ENCODE data around the gene FCRLB.

Gene FCRLB

DNA sequence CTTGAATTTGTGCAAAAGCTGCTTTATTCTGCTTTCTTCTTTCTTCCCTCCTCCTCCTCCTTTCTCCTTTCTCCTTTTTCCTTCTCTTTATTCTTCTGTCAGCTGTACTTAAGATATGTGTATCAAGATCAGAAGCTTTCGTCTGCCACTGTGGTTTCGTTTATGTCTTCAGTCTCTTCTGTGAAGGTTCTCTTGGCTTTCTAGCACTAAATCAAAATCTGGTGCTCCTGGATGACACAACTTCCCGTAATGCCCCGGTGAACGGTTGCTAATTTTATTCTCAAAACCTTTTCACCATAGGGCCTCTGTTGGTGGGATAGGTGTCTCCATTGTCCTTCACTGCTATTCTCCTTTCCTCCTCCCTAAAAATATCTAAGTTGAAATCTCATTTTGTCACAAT is 49.8 kb downstream of the FCRLB start:
- H3K4me3 ChIP-seq (ENCODE audit: extremely low read depth, insufficient read depth, low read length, poor library complexity, severe bottlenecking), result no peak overlapping the region
- H3K27ac ChIP-seq (ENCODE audit: low read depth, low read length, severe bottlenecking), result no peak overlapping the region
- peaks cover 7% of the 10 kb centered on the region for H3K4me1 ChIP-seq (ENCODE audit: control insufficient read depth, insufficient read depth, low read length, poor library complexity, severe bottlenecking)
- H3K36me3 ChIP-seq (ENCODE audit: control insufficient read depth, insufficient read depth, low read length), result no peaks in the 10 kb centered on the region
- WGBS, 2 experiments (ENCODE audit: insufficient coverage in 2 of 2), result 87 to 95% methylated on average over 2 to 3 of the region's 5 CpGs
- no peaks in the 10 kb centered on the region for H3K9me3 ChIP-seq (ENCODE audit: control insufficient read depth, low read length)

DNA sequence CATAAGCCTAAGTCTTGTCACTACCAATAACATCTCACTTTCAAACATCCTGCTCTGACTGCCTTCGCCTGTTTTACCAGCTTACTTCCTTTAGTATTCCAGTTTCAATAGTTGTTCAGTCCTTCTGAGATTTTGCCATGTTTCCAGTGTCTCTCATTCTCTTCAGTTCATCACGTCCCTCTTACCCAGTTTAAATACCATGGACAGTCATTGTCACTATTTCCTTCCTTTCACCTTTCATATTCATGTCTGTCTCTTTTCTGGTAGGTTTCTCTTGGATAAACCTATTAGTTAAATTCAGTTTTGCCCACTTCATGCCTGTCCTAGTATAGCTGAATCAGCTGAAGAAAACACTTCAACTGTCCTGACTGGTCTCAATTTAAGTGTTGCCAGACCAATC is 50.6 kb downstream of the FCRLB start:
- peaks cover 6% of the 10 kb centered on the region for H3K4me1 ChIP-seq (ENCODE audit: control insufficient read depth, insufficient read depth, low read length, poor library complexity, severe bottlenecking)
- no peak overlapping the region for H3K4me3 ChIP-seq (ENCODE audit: extremely low read depth, insufficient read depth, low read length, poor library complexity, severe bottlenecking)
- no peaks in the 10 kb centered on the region for H3K9me3 ChIP-seq (ENCODE audit: control insufficient read depth, low read length)
- H3K27ac ChIP-seq (ENCODE audit: low read depth, low read length, severe bottlenecking), result no peak overlapping the region
- WGBS, 2 experiments (ENCODE audit: insufficient coverage in 2 of 2), result 85 to 92% methylated on average over 2 of the region's 2 CpGs
- H3K36me3 ChIP-seq (ENCODE audit: control insufficient read depth, insufficient read depth, low read length), result no peaks in the 10 kb centered on the region

DNA sequence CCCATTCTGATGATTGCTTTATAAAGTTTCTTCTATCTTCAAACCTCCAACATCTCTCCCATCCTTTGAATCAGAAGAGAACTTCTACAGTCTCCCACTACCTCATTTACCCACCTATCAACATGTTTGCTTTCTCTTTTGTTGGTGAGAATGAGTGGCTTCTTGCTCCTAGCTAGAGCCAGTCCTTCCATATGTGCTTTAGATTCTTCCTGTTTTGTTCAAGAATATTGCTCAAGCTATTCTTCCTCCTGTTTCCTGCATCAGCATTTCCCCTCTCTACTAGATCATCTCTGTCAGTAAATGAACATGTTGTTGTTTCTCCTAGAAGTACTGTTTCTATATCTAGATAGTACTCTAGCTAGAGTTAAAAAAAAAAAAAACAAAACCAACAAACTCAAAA is 51.1 kb downstream of the FCRLB start:
- no peak overlapping the region for H3K4me3 ChIP-seq (ENCODE audit: extremely low read depth, insufficient read depth, low read length, poor library complexity, severe bottlenecking)
- no peak overlapping the region for H3K27ac ChIP-seq (ENCODE audit: low read depth, low read length, severe bottlenecking)
- peaks cover 2% of the 10 kb centered on the region for H3K4me1 ChIP-seq (ENCODE audit: control insufficient read depth, insufficient read depth, low read length, poor library complexity, severe bottlenecking)
- H3K36me3 ChIP-seq (ENCODE audit: control insufficient read depth, insufficient read depth, low read length), result no peaks in the 10 kb centered on the region
- no peaks in the 10 kb centered on the region for H3K9me3 ChIP-seq (ENCODE audit: control insufficient read depth, low read length)

DNA sequence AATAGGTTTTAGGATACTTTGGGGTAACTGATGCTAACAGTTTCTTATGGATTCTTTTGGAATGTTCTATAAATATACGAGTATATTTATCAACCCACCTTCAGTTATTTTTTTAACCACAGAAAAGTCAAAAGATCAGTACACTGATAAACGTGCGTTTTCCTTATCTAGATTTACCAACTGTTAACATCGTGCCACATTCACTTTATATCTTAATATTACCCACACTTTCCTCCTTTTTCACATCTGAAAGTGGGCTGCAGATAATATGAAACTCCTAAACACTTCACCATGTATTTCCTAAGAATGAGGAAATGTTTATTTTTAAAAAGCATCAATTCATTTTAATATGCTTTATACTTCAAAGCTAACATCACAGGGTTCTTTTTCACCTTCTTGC is 52.4 kb downstream of the FCRLB start:
- 93 to 100% methylated on average over 4 of the region's 4 CpGs for WGBS, 2 experiments (ENCODE audit: insufficient coverage in 2 of 2)
- Histone ChIP-seq H3K4me1 (ENCODE audit: control insufficient read depth, insufficient read depth, low read length, poor library complexity, severe bottlenecking) (no peaks in the 10 kb centered on the region), H3K9me3 (ENCODE audit: control insufficient read depth, low read length) (no peaks in the 10 kb centered on the region), H3K36me3 (ENCODE audit: control insufficient read depth, insufficient read depth, low read length) (no peaks in the 10 kb centered on the region), H3K27ac (ENCODE audit: low read depth, low read length, severe bottlenecking) (no peak overlapping the region), H3K4me3 (ENCODE audit: extremely low read depth, insufficient read depth, low read length, poor library complexity, severe bottlenecking) (no peak overlapping the region)

DNA sequence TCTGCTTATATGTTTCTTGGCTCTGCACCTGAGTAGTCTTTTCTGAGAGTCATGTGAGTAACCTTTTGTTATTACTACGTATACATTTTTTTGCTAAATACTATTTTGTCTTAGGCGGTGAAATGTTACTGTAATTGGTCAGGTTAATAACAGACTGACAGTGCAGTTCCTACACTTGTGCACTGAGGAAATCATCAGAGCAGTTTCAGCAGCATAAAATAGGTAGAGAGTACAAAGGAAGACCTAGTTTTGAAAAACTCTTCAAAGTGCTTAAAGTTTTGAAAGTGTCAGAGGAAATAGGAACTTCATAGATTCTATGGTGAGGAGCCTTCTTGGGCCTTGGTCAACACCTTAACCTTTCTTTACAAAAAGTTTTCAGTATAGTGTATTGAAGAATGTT is 55.9 kb downstream of the FCRLB start:
- no peaks in the 10 kb centered on the region for H3K4me1 ChIP-seq (ENCODE audit: control insufficient read depth, insufficient read depth, low read length, poor library complexity, severe bottlenecking)

More for the DNA sequence above, 55.9 kb downstream of the FCRLB start:
- H3K27ac ChIP-seq (ENCODE audit: low read depth, low read length, severe bottlenecking), result no peak overlapping the region
- peaks cover 2% of the 10 kb centered on the region for H3K36me3 ChIP-seq (ENCODE audit: control insufficient read depth, insufficient read depth, low read length)
- no peak overlapping the region for H3K4me3 ChIP-seq (ENCODE audit: extremely low read depth, insufficient read depth, low read length, poor library complexity, severe bottlenecking)
- 100% methylated on average over 1 of the region's 2 CpGs; no CpG with 5 or more reads in 1 of the 2 experiments for WGBS, 2 experiments (ENCODE audit: insufficient coverage in 2 of 2)
- no peaks in the 10 kb centered on the region for H3K9me3 ChIP-seq (ENCODE audit: control insufficient read depth, low read length)

All from mesodermal cell (in vitro differentiated cells).